ENCODE measurements around the gene CC2D2A.
"Not testable (repeated sequence)": the region's sequence is repeated elsewhere in the genome, so short reads cannot be mapped to it uniquely, and the experiment has no call there.

CC2D2A gene

DNA sequence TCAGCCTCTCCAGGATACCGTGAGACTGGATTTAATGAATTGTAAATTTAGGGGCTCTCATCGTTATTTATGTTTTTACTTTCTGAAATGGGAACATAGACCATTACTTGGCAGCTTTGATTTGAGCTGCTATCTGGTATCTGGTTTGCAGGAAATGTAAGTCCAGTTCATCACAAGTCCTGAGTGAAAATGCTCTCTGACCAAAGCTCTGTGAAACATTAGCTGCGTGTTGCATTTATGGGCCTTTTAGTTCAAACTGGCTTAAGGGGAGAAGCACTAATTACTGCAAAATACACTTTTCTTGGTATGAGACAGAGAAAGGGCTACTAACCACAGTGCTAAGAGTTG is 420 bp downstream of the CC2D2A start:
- no peak for DNase-seq

DNA sequence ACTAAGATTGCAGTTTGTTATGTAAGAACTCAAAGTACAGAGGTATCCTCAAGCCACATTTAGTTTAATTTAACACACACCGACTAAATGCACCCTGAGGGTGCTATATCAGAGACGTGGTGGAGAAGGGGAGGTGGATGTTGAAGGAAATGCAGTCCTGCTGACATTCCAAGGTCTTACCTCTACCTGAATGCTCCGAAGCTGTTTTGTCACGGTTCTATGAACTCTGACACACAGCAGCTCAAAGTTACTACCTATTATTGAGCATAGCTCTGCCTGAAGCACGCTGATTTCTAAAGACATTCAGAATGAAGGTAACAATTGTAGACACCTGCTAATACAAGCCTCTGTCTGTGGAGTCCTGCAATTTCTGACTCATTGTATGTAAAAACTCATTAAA is 6.7 kb downstream of the CC2D2A start:
- DNase-seq: no peak

DNA sequence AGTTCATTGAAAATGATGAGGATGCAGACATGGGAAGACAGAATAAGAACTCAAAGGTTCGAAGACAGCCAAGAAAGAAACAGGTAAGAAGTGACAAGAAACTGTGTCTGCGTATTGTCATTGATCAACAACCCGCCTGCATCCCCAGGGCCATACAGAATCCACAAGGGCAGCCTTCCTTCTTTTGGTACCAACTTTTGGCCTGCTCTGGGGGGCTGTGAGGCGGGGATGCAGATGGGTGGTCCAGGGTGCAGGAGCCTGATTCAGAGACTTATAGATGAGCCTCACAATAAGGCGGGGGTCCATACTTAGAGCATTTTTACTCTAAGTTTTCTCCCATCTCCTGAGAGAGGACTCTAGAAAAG is 9.0 kb downstream of the CC2D2A start:
- no peak for DNase-seq

- no peak for DNase-seq
Measured at GRCh38 chr4:15479089-15479912, 9.6 kb downstream of the CC2D2A start.

GRCh38 chr4:15479913-15480185 is 10.2 kb downstream of the CC2D2A start:
- no peak for DNase-seq

DNA sequence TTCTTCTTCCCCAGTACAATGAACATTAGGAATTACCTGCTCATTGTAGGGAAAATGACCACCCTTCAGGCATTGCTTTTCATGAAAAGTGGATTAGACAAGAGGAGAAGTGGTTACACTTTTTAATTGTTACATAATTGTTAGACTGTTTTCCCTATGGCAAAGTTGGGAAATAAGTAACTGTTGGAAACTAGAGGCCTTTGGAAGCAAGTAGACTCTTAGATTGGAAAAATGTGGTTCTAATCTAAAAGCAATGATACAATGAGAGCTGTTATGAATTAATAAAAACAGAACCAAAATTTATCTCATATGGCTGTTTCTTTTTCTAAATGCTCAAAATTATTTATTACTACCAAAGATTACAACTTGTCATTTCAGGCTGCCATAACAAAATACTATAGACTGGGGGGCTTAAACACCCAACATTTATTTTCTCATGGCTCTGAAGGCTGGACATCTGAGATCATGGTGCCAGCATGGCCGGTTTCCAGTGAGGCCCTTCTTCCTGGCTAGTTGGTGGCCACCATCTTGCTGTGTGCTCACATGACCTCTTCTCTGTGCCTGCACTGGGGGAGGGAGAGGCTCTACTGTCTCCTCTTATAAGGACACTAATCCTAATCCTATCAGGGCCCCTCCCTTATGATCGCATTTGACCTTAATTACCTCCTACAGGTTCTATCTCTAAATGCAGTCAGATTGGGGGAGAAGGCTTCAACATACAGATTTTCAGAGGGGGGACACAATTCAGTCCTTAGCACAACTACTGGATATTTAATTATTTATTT is 12.5 kb downstream of the CC2D2A start:
- DNase-seq: no peak

DNA sequence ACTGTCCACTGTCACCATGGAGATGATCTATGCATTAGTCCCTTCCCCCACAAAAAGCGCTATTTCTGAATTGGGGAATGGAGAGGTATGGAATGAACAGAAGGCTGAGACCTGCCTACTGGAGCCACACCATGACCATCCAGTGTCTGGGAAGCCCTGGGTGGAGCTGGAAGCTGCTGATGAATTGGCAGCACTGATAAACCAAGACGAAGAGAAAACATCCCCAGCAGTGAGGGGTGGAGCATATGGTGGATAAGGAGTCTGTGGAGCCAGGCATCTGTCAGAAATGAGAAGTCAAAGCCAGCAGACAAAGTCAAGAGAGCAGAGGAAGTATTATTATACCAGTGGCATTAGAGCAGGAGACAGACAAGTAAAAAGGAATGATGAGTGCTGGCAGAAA is 13.2 kb downstream of the CC2D2A start:
- no peak for DNase-seq

- no peak for DNase-seq
Measured at GRCh38 chr4:15488136-15488535, 18.5 kb downstream of the CC2D2A start.

GRCh38 chr4:15488658-15489470 is 19.2 kb downstream of the CC2D2A start:
- no peak for DNase-seq

GRCh38 chr4:15489551-15489950 is 19.9 kb downstream of the CC2D2A start:
- no peak for DNase-seq

DNA sequence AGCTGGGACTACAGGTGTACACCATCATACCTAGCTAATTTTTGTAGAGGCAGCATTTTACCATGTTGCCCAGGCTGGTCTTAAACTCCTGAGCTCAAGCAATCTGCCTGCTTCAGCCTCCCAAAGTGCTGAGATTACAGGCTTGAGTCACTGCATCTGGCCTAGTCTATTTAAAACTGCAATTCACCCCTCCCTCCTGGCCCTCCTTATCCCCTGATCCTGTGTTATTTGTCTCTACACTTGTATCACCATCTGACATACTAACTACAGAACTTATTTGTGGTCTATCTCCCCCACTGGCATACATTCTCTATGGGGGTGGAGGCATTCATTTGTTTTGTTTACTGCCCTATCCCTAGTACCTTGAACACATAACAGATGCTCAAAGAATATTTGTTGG is 23.7 kb downstream of the CC2D2A start:
- DNase-seq: no peak

GRCh38 chr4:15495621-15496020 is 25.9 kb downstream of the CC2D2A start:
- DNase-seq: no peak

DNA sequence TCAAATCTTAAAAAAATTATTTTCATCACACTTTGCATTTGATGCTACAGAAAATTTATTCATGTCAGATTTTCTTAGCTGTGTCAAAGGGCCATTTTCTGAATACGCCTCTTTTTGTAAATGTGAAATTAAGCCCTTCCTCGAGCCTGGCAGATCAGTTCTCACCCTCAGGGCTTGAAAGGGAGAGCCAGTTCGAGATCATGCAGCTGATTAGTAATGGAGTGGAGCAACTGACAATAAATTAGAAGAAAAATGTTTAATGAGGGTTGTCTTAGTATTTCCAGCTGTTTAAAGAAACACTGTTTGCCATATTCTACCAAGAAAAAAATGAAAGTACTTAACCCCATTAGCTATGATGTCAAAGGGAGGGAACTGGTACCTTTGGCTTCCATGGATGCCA is 28.7 kb downstream of the CC2D2A start:
- DNase-seq: no peak

- no peak for DNase-seq
Measured at GRCh38 chr4:15500701-15501100, 31.0 kb downstream of the CC2D2A start.

DNA sequence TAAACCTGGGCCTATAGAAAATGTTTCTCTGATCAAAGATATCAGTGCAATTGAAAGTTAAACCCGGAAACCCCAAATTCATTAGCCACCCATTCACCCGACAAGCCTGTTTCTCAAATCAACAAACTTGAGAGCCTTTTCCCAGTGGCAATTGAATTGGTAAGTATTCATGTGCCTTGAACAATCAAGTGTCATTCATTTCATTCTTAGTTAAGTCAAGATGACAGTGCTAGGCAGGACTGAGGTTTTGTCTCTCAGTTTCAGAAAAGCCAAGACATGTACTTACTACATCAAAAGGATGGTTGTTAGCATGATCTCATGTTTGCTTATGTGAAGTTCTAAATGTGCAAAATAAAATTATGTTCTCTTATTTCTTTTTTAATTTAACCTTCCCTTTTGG is 32.3 kb downstream of the CC2D2A start:
- no peak for DNase-seq

GRCh38 chr4:15502384-15502783 is 32.7 kb downstream of the CC2D2A start:
- no peak for DNase-seq

- DNase-seq: no peak
Measured at GRCh38 chr4:15504041-15504440, 34.4 kb downstream of the CC2D2A start.

DNA sequence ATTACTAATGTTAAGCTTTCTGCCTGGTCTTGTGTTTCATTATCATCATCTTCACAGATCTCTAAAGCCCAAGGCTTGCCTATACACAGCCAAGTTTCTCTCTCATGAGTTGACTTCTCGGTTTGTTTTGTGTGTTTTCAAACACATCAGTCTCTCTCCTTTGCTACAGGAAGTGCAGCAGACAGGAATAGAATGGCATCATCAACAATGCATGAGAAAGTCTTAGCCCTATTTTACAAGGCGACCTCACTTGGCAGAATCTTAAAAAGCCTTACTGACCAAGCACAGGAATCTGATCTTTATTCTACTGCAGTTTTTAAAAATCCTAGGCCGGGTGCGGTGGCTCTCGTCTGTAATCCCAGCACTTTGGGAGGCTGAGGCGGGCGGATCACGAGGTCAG is 36.8 kb downstream of the CC2D2A start:
- no peak for DNase-seq

DNA sequence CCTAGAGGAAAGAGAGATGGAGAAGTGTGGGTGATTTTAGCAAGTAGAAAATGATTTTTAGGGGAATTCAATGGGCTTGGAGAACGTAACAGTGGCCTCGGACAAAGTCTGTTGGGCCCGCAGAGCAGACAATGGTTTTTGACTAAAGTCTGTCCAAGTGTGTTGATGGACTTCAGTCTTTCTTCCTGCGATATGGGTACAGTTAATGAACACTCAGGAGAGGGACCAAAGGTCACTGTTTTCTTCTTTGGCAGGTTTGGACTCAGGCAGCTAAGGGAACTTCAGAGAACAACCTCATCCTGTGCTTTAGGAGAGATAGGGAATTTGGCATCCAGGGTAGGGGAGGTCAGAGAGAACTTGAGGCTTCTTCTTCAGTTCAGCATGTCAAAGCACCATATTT is 38.0 kb downstream of the CC2D2A start:
- DNase-seq: no peak

DNA sequence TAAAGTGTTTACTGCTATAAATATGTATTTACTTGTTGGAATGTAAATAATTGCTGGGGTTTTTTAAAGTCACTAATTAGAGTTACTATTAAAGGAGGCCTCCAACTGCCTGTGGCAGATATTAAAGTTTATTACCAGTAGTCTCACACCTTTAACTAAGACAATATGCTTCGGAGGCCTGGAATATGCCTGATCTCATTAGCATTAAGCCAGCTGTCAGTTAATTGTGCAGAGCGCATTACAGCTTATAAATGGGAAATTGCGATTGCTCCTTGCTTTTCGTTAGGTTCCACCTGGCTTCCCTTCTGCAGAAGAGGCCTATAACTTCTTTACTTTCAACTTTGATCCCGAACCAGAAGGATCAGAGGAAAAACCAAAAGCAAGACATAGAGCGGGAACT is 41.3 kb downstream of the CC2D2A start:
- no peak for DNase-seq

DNA sequence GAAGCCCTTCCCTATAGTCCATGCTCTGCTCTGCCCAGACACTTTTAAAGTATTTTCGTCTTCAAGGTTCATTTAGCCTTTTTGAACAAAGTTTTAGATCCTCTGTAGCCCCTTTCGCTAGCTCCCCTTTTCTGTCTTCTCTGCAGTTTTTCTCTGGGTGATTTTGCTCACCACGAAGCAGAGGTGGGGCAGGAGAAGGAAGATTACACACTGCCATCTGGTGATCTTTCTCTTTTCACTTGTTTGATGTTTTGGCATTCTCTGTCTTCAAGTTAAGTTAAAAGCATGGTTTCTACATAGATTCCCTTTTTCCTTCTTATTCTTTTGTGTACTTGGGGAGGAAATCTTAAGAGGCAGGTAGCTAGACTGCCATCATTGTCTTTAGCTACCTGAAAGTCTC is 43.9 kb downstream of the CC2D2A start:
- no peak for DNase-seq

DNA sequence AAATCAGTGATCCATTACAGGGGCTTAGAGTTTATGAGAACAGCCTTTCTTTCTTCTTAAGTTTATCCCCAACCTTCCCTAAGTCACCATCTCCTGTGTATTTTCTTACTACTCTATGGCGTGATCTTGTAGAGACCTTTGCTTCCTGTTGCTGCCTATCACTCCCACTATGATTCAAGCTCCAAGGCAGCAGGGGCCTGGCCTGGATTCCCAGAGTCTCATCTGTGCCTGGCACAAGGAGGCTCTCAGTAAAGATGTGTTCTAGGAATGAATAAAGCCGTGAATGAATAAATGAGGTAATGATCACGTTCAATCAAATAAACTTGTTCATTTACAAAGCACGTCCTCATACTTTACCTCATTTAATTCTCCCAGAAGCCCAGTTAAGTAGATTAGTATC is 45.4 kb downstream of the CC2D2A start:
- DNase-seq: no peak

DNA sequence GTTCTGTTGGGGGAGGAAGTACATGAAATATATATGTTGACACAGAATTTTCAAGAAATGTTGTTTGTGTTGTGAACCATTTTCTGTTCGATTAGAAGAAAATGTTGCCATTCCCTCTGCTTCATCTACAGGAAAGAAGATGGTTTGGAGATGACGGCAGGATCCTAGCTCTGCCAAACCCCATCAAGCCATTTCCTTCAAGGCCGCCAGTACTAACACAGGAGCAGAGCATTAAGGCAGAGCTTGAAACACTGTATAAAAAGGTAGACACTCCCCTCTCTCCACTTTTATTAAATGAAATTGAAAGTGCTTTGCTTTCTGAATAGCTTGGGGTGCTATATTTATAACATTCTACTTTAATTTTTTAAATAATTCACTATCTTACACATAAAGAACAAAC is 46.8 kb downstream of the CC2D2A start:
- DNase-seq: no peak

- DNase-seq: not testable (repeated sequence)
Measured at GRCh38 chr4:15517681-15518080, 48.0 kb downstream of the CC2D2A start.

Data from activated T-cell treated with anti-CD3 and anti-CD28 coated beads for 4 hours (primary cell).